NCI-H446 treated with DMSO at 0.1 percent for 48 hours (cell line): ENCODE data around the gene ADAM17.

ENCODE experiments used
- DNase-seq: peaks from one replicate; lab custom pipeline; 2025; lab: John Stamatoyannopoulos, UW

Gene ADAM17

GRCh38 chr2:9471206-9471605 is 84.4 kb downstream of the ADAM17 start:
- no peak for DNase-seq

- DNase-seq, result no peak
These were observed 87.9 kb downstream of the ADAM17 start for GRCh38 chr2:9467687-9468086.

- DNase-seq, result no peak
These were observed 89.4 kb downstream of the ADAM17 start for GRCh38 chr2:9466147-9466683.

GRCh38 chr2:9465170-9465569 is 90.5 kb downstream of the ADAM17 start:
- DNase-seq, result no peak

- no peak for DNase-seq
These were observed 92.0 kb downstream of the ADAM17 start for GRCh38 chr2:9463698-9464034.

- DNase-seq, result no peak
These were observed 92.5 kb downstream of the ADAM17 start for GRCh38 chr2:9462886-9463697.

GRCh38 chr2:9462313-9462712 is 93.3 kb downstream of the ADAM17 start:
- no peak for DNase-seq

GRCh38 chr2:9461079-9461478 is 94.6 kb downstream of the ADAM17 start:
- no peak for DNase-seq

- no peak for DNase-seq
These were observed 95.1 kb downstream of the ADAM17 start for GRCh38 chr2:9460441-9461017.

- DNase-seq, result no peak
These were observed 104.4 kb downstream of the ADAM17 start for GRCh38 chr2:9451231-9451630.

GRCh38 chr2:9445089-9445488 is 110.5 kb downstream of the ADAM17 start:
- no peak for DNase-seq

- no peak for DNase-seq
These were observed 112.1 kb downstream of the ADAM17 start for GRCh38 chr2:9443526-9443925.

GRCh38 chr2:9441556-9441955 is 114.1 kb downstream of the ADAM17 start:
- DNase-seq, result no peak

GRCh38 chr2:9440058-9440727 is 115.4 kb downstream of the ADAM17 start:
- DNase-seq, result no peak

- no peak for DNase-seq
These were observed 116.1 kb downstream of the ADAM17 start for GRCh38 chr2:9439536-9439935.
